ENCODE data around the gene PRPF38B. TPM values are rescaled to one million over a fixed set of nuclear protein-coding genes. Genes with fewer than 3 reads are reported as not detected.

PRPF38B gene
- total and polyA plus RNA-seq, 9 of the 15 experiments (the other 6 are each of a cell fraction or from before 2014, with no cell fraction given): 25.3 to 85.5 (median 66.4) TPM

DNA sequence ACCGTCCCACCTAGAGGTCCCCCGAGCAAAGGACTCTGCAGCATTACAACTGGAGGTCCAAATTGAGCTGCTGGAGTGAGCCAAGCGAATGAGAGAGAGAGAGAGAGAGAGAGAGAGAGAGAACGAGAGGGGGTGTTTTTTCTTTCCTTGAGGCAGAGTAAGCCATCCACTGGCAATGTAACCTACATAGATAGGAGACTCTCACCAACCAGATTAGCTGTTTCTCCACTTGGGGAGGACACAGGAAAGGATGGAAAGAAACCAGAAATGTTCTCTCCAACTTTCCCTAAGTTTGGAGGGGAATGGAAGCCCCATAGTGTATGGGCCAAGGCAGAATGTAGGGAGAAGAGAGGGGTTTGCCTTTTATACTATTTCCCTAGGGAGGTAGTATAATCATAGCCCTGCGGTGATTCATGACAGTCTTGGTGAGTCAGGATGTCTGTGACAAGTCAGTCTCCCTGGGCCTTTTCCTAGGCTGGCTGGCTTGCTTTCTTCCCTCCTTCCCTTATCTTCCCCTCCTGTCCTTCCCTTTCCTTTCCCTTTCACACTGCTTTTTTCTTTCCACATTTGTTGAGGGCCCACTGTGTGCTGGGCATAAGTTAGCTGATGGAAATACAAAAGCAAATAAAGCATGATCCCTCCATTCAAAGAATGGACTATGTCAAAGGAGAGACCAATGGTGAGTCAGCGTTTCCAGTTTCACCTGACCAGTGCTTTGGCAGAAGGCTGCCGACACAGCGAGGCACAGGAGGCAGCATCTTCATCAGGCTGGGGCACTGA, 27.7 kb downstream of the PRPF38B start (continued):
- TF ChIP-seq CHD4 (IDR thresholded peaks at IDR 0.05; ENCODE audit: insufficient read depth, insufficient replicate concordance, low read depth, low read length, poor library complexity, severe bottlenecking) (no peak), CHCHD3 (CRISPR knock-in tag; IDR thresholded peaks at IDR 0.05) (no peak), MTA2 (IDR thresholded peaks at IDR 0.05; ENCODE audit: low read depth) (no peak), HMGN3 (IDR thresholded peaks at IDR 0.05; ENCODE audit: borderline replicate concordance, extremely low read depth, insufficient read length, low read depth, low read length) (no peak), MYBL2 (IDR thresholded peaks at IDR 0.05; ENCODE audit: low read depth) (no peak), MYBL2 (CRISPR knock-in tag; IDR thresholded peaks at IDR 0.05; ENCODE audit: borderline replicate concordance) (no peak), ZNF232 (CRISPR knock-in tag; IDR thresholded peaks at IDR 0.05) (no peak), KLF1 (tag; IDR thresholded peaks at IDR 0.05) (no peak)
- TF ChIP-seq, protein P1, sequence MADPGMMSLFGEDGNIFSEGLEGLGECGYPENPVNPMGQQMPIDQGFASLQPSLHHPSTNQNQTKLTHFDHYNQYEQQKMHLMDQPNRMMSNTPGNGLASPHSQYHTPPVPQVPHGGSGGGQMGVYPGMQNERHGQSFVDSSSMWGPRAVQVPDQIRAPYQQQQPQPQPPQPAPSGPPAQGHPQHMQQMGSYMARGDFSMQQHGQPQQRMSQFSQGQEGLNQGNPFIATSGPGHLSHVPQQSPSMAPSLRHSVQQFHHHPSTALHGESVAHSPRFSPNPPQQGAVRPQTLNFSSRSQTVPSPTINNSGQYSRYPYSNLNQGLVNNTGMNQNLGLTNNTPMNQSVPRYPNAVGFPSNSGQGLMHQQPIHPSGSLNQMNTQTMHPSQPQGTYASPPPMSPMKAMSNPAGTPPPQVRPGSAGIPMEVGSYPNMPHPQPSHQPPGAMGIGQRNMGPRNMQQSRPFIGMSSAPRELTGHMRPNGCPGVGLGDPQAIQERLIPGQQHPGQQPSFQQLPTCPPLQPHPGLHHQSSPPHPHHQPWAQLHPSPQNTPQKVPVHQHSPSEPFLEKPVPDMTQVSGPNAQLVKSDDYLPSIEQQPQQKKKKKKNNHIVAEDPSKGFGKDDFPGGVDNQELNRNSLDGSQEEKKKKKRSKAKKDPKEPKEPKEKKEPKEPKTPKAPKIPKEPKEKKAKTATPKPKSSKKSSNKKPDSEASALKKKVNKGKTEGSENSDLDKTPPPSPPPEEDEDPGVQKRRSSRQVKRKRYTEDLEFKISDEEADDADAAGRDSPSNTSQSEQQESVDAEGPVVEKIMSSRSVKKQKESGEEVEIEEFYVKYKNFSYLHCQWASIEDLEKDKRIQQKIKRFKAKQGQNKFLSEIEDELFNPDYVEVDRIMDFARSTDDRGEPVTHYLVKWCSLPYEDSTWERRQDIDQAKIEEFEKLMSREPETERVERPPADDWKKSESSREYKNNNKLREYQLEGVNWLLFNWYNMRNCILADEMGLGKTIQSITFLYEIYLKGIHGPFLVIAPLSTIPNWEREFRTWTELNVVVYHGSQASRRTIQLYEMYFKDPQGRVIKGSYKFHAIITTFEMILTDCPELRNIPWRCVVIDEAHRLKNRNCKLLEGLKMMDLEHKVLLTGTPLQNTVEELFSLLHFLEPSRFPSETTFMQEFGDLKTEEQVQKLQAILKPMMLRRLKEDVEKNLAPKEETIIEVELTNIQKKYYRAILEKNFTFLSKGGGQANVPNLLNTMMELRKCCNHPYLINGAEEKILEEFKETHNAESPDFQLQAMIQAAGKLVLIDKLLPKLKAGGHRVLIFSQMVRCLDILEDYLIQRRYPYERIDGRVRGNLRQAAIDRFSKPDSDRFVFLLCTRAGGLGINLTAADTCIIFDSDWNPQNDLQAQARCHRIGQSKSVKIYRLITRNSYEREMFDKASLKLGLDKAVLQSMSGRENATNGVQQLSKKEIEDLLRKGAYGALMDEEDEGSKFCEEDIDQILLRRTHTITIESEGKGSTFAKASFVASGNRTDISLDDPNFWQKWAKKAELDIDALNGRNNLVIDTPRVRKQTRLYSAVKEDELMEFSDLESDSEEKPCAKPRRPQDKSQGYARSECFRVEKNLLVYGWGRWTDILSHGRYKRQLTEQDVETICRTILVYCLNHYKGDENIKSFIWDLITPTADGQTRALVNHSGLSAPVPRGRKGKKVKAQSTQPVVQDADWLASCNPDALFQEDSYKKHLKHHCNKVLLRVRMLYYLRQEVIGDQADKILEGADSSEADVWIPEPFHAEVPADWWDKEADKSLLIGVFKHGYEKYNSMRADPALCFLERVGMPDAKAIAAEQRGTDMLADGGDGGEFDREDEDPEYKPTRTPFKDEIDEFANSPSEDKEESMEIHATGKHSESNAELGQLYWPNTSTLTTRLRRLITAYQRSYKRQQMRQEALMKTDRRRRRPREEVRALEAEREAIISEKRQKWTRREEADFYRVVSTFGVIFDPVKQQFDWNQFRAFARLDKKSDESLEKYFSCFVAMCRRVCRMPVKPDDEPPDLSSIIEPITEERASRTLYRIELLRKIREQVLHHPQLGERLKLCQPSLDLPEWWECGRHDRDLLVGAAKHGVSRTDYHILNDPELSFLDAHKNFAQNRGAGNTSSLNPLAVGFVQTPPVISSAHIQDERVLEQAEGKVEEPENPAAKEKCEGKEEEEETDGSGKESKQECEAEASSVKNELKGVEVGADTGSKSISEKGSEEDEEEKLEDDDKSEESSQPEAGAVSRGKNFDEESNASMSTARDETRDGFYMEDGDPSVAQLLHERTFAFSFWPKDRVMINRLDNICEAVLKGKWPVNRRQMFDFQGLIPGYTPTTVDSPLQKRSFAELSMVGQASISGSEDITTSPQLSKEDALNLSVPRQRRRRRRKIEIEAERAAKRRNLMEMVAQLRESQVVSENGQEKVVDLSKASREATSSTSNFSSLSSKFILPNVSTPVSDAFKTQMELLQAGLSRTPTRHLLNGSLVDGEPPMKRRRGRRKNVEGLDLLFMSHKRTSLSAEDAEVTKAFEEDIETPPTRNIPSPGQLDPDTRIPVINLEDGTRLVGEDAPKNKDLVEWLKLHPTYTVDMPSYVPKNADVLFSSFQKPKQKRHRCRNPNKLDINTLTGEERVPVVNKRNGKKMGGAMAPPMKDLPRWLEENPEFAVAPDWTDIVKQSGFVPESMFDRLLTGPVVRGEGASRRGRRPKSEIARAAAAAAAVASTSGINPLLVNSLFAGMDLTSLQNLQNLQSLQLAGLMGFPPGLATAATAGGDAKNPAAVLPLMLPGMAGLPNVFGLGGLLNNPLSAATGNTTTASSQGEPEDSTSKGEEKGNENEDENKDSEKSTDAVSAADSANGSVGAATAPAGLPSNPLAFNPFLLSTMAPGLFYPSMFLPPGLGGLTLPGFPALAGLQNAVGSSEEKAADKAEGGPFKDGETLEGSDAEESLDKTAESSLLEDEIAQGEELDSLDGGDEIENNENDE (IDR thresholded peaks at IDR 0.05; ENCODE audit: low read depth, low read length): no peak
- TF ChIP-seq, protein P2, sequence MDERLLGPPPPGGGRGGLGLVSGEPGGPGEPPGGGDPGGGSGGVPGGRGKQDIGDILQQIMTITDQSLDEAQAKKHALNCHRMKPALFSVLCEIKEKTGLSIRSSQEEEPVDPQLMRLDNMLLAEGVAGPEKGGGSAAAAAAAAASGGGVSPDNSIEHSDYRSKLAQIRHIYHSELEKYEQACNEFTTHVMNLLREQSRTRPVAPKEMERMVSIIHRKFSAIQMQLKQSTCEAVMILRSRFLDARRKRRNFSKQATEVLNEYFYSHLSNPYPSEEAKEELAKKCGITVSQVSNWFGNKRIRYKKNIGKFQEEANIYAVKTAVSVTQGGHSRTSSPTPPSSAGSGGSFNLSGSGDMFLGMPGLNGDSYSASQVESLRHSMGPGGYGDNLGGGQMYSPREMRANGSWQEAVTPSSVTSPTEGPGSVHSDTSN (CRISPR knock-in tag; IDR thresholded peaks at IDR 0.05; ENCODE audit: low read depth): no peak
- TF ChIP-seq, protein P2 (tag; conservative IDR thresholded peaks at IDR 0.05; ENCODE audit: low read depth): peak; percentile 40; the same call in 1 of the 2 replicates

Data from K562 (cell line).